MM.1S (cell line): Measurements from ENCODE around the gene ROR2.

Experiments used
- DNase-seq: peaks from one replicate; pipeline ENCODE4 v3.0.0-alpha.2; 2015
- H2AFZ ChIP-seq: fragments of 300-600 bp; sonication (generic); 2 replicates; pipeline ENCODE4 v1.6.0; 2016; ENCODE audit warnings: antibody characterized with exemption, low read length
- H3F3A ChIP-seq: fragments of 300-600 bp; sonication (generic); 2 replicates; pipeline ENCODE4 v1.6.1; 2016; ENCODE audit warnings: mild to moderate bottlenecking, antibody characterized with exemption, low read length, moderate library complexity, mixed read lengths; ENCODE audit not compliant: insufficient read depth
- H3K27ac ChIP-seq: fragments of 300-600 bp; sonication (generic); 2 replicates; pipeline ENCODE4 v1.5.1; 2016; ENCODE audit warnings: mild to moderate bottlenecking, low read length
- H3K27me3 ChIP-seq: fragments of 300-600 bp; sonication (generic); replicated peaks from 2 replicates; pipeline ENCODE4 v1.6.0; 2016; ENCODE audit warnings: low read length; ENCODE audit not compliant: insufficient read depth
- H3K36me3 ChIP-seq: fragments of 300-600 bp; sonication (generic); replicated peaks from 2 replicates; pipeline ENCODE4 v1.6.1; 2016; ENCODE audit warnings: mild to moderate bottlenecking, low read length, mixed read lengths; ENCODE audit not compliant: insufficient read depth
- H3K4me1 ChIP-seq: fragments of 300-600 bp; sonication (generic); 2 replicates; pipeline ENCODE4 v1.6.1; 2016; ENCODE audit warnings: low read length, mixed read lengths
- H3K4me2 ChIP-seq: fragments of 300-600 bp; sonication (generic); 2 replicates; pipeline ENCODE4 v1.6.0; 2016; ENCODE audit warnings: low read depth, low read length
- H3K4me3 ChIP-seq: fragments of 300-600 bp; sonication (generic); 2 replicates; pipeline ENCODE4 v1.5.1; 2016; ENCODE audit warnings: low read length, mixed read lengths
- H3K79me2 ChIP-seq: fragments of 300-600 bp; sonication (generic); 2 replicates; pipeline ENCODE4 v1.6.1; 2016; ENCODE audit warnings: mixed run types, low read length, mixed read lengths
- H3K9ac ChIP-seq: fragments of 300-600 bp; sonication (generic); 2 replicates; pipeline ENCODE4 v1.6.1; 2016; ENCODE audit warnings: low read length, mixed read lengths
- H3K9me2 ChIP-seq: fragments of 300-600 bp; sonication (generic); replicated peaks from 2 replicates; pipeline ENCODE4 v1.6.1; 2016; ENCODE audit warnings: mild to moderate bottlenecking, low read length, mixed read lengths; ENCODE audit not compliant: insufficient read depth
- H3K9me3 ChIP-seq: fragments of 300-600 bp; sonication (generic); replicated peaks from 2 replicates; pipeline ENCODE4 v1.6.1; 2016; ENCODE audit warnings: mild to moderate bottlenecking, low read length, mixed read lengths; ENCODE audit not compliant: insufficient read depth
- H4K20me1 ChIP-seq: fragments of 300-600 bp; sonication (generic); 2 replicates; pipeline ENCODE4 v1.6.1; 2016; ENCODE audit warnings: mild to moderate bottlenecking, low read length, moderate library complexity, mixed read lengths; ENCODE audit not compliant: insufficient read depth
- CTCF ChIP-seq: fragments of 300-600 bp; sonication (generic); IDR thresholded peaks from 2 replicates; pipeline ENCODE4 v1.5.1; 2016; ENCODE audit warnings: antibody characterized with exemption, low read length, mixed read lengths
- EZH2 ChIP-seq: fragments of 300-600 bp; sonication (generic); optimal IDR thresholded peaks from 2 replicates; pipeline ENCODE3; 2017; ENCODE audit warnings: low read depth, mild to moderate bottlenecking, antibody characterized with exemption, low read length, mixed read lengths
- EZH2phosphoT487 ChIP-seq: fragments of 300-600 bp; sonication (generic); IDR thresholded peaks from 2 replicates; pipeline ENCODE4 v1.6.1; 2018; ENCODE audit warnings: antibody characterized with exemption, low read length

The ROR2 gene

DNA sequence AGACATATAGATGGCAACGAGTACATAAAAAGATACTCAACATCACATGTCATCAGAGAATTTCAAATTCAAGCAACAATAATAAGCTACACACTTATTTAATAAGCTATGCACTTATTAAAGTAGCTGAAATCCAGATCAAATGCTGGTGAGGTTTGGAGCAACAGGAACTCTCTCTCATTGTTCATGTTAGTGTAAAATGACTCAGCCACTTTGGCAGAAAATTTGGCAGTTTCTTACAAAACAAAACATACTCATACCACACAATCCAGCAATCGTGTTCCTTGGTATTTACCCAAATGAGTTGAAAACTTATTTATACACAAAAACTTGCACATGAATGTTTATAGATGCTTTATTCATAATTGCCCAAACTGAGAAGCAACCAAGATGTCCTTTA is 394.9 kb downstream of the ROR2 start:
- Histone ChIP-seq H3K27me3 (no peaks in the 10 kb centered on the region), H2AFZ (no peak overlapping the region), H3F3A (no peaks in the 10 kb centered on the region), H3K9me3 (no peaks in the 10 kb centered on the region), H3K9me2 (no peaks in the 10 kb centered on the region), H3K9ac (no peak overlapping the region), H3K4me3 (no peak overlapping the region), H4K20me1 (no peaks in the 10 kb centered on the region), H3K27ac (no peak overlapping the region), H3K4me1 (no peaks in the 10 kb centered on the region), H3K36me3 (no peaks in the 10 kb centered on the region), H3K79me2 (no peaks in the 10 kb centered on the region), H3K4me2 (no peak overlapping the region)
- TF ChIP-seq EZH2 (no peak), CTCF (no peak), EZH2phosphoT487 (no peak)
- no peak for DNase-seq

GRCh38 chr9:91549177-91549576 is 400.9 kb downstream of the ROR2 start:
- no peaks in the 10 kb centered on the region for H3K9me3 ChIP-seq
- no peaks in the 10 kb centered on the region for H3K9me2 ChIP-seq
- H3K4me1 ChIP-seq = no peaks in the 10 kb centered on the region
- no peak for TF ChIP-seq CTCF
- TF ChIP-seq EZH2phosphoT487 = no peak
- no peak for TF ChIP-seq EZH2
- DNase-seq = no peak
- H3K79me2 ChIP-seq = no peaks in the 10 kb centered on the region
- H3F3A ChIP-seq = no peaks in the 10 kb centered on the region
- no peak overlapping the region for H3K4me3 ChIP-seq
- H3K27me3 ChIP-seq = no peaks in the 10 kb centered on the region
- H3K9ac ChIP-seq = no peak overlapping the region
- no peak overlapping the region for H3K27ac ChIP-seq
- no peaks in the 10 kb centered on the region for H3K36me3 ChIP-seq
- no peak overlapping the region for H2AFZ ChIP-seq
- H3K4me2 ChIP-seq = no peak overlapping the region
- H4K20me1 ChIP-seq = no peaks in the 10 kb centered on the region

DNA sequence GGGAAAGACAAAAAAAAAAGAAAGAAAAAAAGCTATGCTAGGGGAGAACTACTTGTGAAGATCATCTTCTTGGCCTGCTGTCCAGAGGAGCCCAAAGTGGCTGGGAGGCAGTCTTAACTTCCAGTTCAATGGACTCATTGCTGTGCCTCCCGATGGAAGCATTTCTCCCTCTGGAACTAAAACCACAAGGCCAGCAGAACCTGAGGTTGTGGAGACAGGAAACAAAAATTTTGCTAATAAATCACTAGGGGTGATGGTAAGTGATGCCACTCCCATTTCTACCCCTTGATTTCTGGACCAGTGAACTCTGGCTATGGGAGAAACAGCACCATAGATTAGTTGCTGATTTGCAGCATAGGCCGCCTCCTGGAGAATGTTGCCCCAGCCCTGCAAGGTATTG is 402.9 kb downstream of the ROR2 start:
- H2AFZ ChIP-seq = no peak overlapping the region
- TF ChIP-seq EZH2phosphoT487 (no peak), CTCF (no peak), EZH2 (no peak)
- H4K20me1 ChIP-seq = no peaks in the 10 kb centered on the region
- H3K4me1 ChIP-seq = no peaks in the 10 kb centered on the region
- H3K79me2 ChIP-seq = no peaks in the 10 kb centered on the region
- no peaks in the 10 kb centered on the region for H3F3A ChIP-seq
- H3K9me2 ChIP-seq = no peaks in the 10 kb centered on the region
- H3K36me3 ChIP-seq = no peaks in the 10 kb centered on the region
- no peak overlapping the region for H3K9ac ChIP-seq
- no peak overlapping the region for H3K4me3 ChIP-seq
- no peak for DNase-seq
- H3K27ac ChIP-seq = no peak overlapping the region
- no peak overlapping the region for H3K4me2 ChIP-seq
- no peaks in the 10 kb centered on the region for H3K9me3 ChIP-seq
- no peaks in the 10 kb centered on the region for H3K27me3 ChIP-seq

GRCh38 chr9:91546574-91546973 is 403.5 kb downstream of the ROR2 start:
- H3K9me2 ChIP-seq = no peaks in the 10 kb centered on the region

More at GRCh38 chr9:91546574-91546973, 403.5 kb downstream of the ROR2 start:
- no peaks in the 10 kb centered on the region for H3K36me3 ChIP-seq
- no peak overlapping the region for H3K4me3 ChIP-seq
- no peak overlapping the region for H2AFZ ChIP-seq
- H3K79me2 ChIP-seq = no peaks in the 10 kb centered on the region
- H3K27ac ChIP-seq = no peak overlapping the region
- no peak for TF ChIP-seq CTCF
- no peak for TF ChIP-seq EZH2
- no peak for TF ChIP-seq EZH2phosphoT487
- H4K20me1 ChIP-seq = no peaks in the 10 kb centered on the region
- no peaks in the 10 kb centered on the region for H3K27me3 ChIP-seq
- no peak overlapping the region for H3K9ac ChIP-seq
- H3K4me2 ChIP-seq = no peak overlapping the region
- DNase-seq = no peak
- no peaks in the 10 kb centered on the region for H3K9me3 ChIP-seq
- H3K4me1 ChIP-seq = 0 out of 2 replicates have a peak, but pooled peaks cover 1% of the 10 kb centered on the region
- no peaks in the 10 kb centered on the region for H3F3A ChIP-seq
